Gastrocnemius medialis (tissue), 4 donors: ENCODE measurements around the gene CSNK2A3. TPM values are rescaled to one million over a fixed set of nuclear protein-coding genes. Genes with fewer than 3 reads are reported as not detected.

Experiments
- ATAC-seq, 2 donors: fragments of 150-250 bp; one replicate each; pipeline ENCODE4 v1.9.1; 2016
- DNase-seq, 2 donors: peaks; one replicate each; pipeline ENCODE4 v3.0.0-alpha.2; 2019
- H3K27ac ChIP-seq, 4 donors: fragments of 200-600 bp; sonication (generic); 1 replicate in 1 of 4; 2 replicates in 3 of 4; pipeline ENCODE4 v1.5.1; 2016 to 2018; ENCODE audit warnings: mild to moderate bottlenecking in 2 of 4, moderate library complexity in 1 of 4
- H3K27me3 ChIP-seq, 3 donors: fragments of 200-600 bp; sonication (generic) in 2 of 3; 1 replicate in 1 of 3; 2 replicates in 2 of 3; pipeline versions ENCODE4 v1.5.1 to v1.6.0; 2016 to 2019; ENCODE audit warnings: mild to moderate bottlenecking in 1 of 3, moderate library complexity in 1 of 3
- H3K36me3 ChIP-seq, 2 donors: fragments of 200-600 bp; sonication (generic) in 1 of 2; one replicate each; pipeline ENCODE4 v1.5.1; 2017 to 2018
- H3K4me1 ChIP-seq, 2 donors: fragments of 200-600 bp; sonication (generic) in 1 of 2; one replicate each; pipeline ENCODE4 v1.5.1; 2016 to 2017; ENCODE audit warnings: mild to moderate bottlenecking in 2 of 2
- H3K4me3 ChIP-seq, 4 donors: fragments of 200-600 bp; sonication (generic) in 3 of 4; 1 replicate in 1 of 4; 2 replicates in 3 of 4; pipeline ENCODE4 v1.5.1; 2016 to 2019; ENCODE audit warnings: mild to moderate bottlenecking in 2 of 4
- H3K9me3 ChIP-seq, 3 donors: fragments of 200-600 bp; sonication (generic) in 2 of 3; 1 replicate in 1 of 3; 2 replicates in 2 of 3; pipeline ENCODE4 v1.5.1; 2016 to 2019
- POLR2A ChIP-seq, 2 donors: fragments of 450-650 bp; IDR thresholded peaks; one replicate each; pipeline ENCODE4 v1.6.1; 2017; ENCODE audit warnings: antibody characterized with exemption in 2 of 2, mild to moderate bottlenecking in 2 of 2, moderate library complexity in 2 of 2
- in situ Hi-C, 4 donors: fragments of 200-750 bp; cut with MboI; loops; one replicate each; pipeline versions ENCODE4 v1.15.0 to v1.8.0; 2017; ENCODE audit warnings: low sequenced_read_pairs in 4 of 4
- intact Hi-C: fragments of 100-400 bp; cut with DNase I; formaldehyde crosslinking; loops from one replicate; pipeline ENCODE4 v1.15.1; 2023; ENCODE audit warnings: low total_unique reads
- total RNA-seq, 4 donors: library from RNA; depleted of rRNA; stranded (reverse); fragments of >200 nt; gene quantifications; one replicate each; pipeline versions ENCODE4 v1.1.0 to v1.2.3, GENCODE V29; 2016
- TF ChIP-seq, protein P1 (sequence below), 5 experiments: fragments of 450-650 bp in 3 of 5; fragments of 200-600 bp in 2 of 5; sonication (generic) in 2 of 5; IDR thresholded peaks in 4 of 5; conservative IDR thresholded peaks in 1 of 5; 1 replicate in 4 of 5; 2 replicates in 1 of 5; pipeline ENCODE4 v1.5.1; 2016 to 2019; ENCODE audit warnings: antibody characterized with exemption in 5 of 5, mild to moderate bottlenecking in 3 of 5, moderate library complexity in 3 of 5

The CSNK2A3 gene
- total RNA-seq, 4 donors from 2014 or later, result 0.68 to 1.6 (median 1.0) TPM

DNA sequence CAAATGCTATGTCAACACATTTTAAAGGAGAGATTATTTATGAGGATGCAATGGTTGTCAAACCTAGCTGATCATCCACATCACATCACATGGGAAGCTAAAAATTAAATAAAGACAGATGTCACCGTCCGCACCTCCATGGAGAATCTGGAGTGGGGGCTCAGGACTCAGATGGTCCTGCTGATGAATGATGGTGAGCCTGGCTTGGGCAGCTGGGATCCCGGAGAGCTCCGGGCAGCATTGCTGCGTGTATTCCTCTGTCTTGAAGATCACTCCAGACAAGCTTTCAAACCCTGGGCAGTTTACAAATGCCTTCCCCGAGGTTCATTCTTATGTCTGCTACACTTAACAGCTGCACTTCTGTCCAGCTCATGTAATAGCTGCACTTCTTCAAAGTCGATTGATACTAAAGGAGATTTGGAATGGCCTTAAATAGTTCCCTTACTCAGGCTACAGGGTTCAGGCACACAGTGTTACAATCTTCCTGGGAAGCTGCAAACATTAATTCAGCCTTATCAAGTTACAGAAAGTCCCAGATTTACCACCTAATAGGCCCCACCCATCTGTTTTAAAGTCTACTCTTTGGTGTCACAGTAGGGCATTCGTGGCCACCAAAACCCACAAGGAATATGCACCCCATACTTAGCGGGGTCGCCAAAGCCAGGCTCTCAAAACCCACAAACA lies 34.7 kb upstream of the CSNK2A3 start:
- peaks cover 0 to 25% of the 10 kb centered on the region in 2 donors for H3K4me1 ChIP-seq
- H3K27me3 ChIP-seq, result no peaks in the 10 kb centered on the region
- ATAC-seq (peak; percentile 49 to 72), DNase-seq (no peak)
- in situ Hi-C loops, result no loop called here
- intact Hi-C loops, result no loop called here
- H3K36me3 ChIP-seq, result no peaks in the 10 kb centered on the region
- H3K27ac ChIP-seq, result peak overlapping the region in 1 of 4 donors; percentile 30
- TF ChIP-seq, protein P1, sequence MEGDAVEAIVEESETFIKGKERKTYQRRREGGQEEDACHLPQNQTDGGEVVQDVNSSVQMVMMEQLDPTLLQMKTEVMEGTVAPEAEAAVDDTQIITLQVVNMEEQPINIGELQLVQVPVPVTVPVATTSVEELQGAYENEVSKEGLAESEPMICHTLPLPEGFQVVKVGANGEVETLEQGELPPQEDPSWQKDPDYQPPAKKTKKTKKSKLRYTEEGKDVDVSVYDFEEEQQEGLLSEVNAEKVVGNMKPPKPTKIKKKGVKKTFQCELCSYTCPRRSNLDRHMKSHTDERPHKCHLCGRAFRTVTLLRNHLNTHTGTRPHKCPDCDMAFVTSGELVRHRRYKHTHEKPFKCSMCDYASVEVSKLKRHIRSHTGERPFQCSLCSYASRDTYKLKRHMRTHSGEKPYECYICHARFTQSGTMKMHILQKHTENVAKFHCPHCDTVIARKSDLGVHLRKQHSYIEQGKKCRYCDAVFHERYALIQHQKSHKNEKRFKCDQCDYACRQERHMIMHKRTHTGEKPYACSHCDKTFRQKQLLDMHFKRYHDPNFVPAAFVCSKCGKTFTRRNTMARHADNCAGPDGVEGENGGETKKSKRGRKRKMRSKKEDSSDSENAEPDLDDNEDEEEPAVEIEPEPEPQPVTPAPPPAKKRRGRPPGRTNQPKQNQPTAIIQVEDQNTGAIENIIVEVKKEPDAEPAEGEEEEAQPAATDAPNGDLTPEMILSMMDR (IDR thresholded peaks at IDR 0.05 in 4 of 5, conservative IDR thresholded peaks at IDR 0.05 in 1 of 5), result no peak
- TF ChIP-seq POLR2A (IDR thresholded peaks at IDR 0.05), result no peak
- H3K9me3 ChIP-seq, result no peaks in the 10 kb centered on the region
- H3K4me3 ChIP-seq, result no peak overlapping the region

DNA sequence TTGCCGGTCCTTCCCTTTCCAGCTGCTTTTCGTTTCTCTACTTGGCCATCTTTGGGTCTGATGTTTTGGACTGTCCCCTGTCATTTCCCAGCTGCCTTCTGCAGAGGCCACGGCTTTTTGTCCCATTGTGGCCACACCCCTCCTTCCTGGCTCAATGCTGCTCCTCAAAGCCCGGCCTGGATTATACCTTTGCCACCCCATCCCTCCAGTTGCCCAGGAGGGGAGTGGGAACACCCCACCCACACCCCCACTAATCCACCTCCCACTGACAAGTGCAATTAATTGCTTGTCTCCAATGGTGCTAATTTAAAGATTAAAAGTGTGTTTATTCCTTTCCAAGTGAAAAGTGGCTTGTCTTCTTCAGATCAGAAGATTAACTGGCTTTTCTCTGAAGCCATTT lies 34.2 kb upstream of the CSNK2A3 start:
- no peak for TF ChIP-seq POLR2A (IDR thresholded peaks at IDR 0.05)
- TF ChIP-seq, protein P1 (IDR thresholded peaks at IDR 0.05 in 4 of 5, conservative IDR thresholded peaks at IDR 0.05 in 1 of 5), result no peak
- in situ Hi-C loops, result no loop called here
- Histone ChIP-seq H3K4me1 (peaks cover 0 to 25% of the 10 kb centered on the region in 2 donors), H3K9me3 (no peaks in the 10 kb centered on the region), H3K27me3 (no peaks in the 10 kb centered on the region), H3K4me3 (no peak overlapping the region), H3K36me3 (no peaks in the 10 kb centered on the region), H3K27ac (no peak overlapping the region)
- intact Hi-C loops, result no loop called here
- ATAC-seq (no peak), DNase-seq (no peak)

DNA sequence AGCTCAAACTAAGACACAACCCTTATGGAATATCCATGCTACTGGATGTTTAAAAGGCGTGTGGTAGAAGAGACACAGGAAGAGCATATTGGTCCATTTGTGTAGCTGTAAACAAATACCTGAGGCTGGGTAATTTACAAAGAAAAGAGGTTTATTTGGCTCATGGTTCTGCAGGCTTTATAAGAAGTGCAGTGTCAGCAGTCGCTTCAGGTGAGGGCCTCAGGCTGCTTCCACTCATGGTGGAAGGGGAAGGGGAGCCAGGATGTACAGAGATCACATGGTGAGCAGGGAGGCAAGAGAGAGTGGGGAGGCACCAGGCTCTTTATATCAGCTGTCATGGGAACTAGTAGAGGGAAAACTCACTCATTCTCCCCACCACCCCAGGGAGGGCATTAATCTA lies 31.8 kb upstream of the CSNK2A3 start:
- no peak for ATAC-seq
- in situ Hi-C loops, result no loop called here
- H3K4me3 ChIP-seq, result no peak overlapping the region
- TF ChIP-seq, protein P1 (IDR thresholded peaks at IDR 0.05 in 4 of 5, conservative IDR thresholded peaks at IDR 0.05 in 1 of 5), result no peak
- TF ChIP-seq POLR2A (IDR thresholded peaks at IDR 0.05), result no peak
- H3K9me3 ChIP-seq, result no peaks in the 10 kb centered on the region
- H3K27ac ChIP-seq, result no peak overlapping the region
- peaks cover 0 to 25% of the 10 kb centered on the region in 2 donors for H3K4me1 ChIP-seq
- H3K36me3 ChIP-seq, result no peaks in the 10 kb centered on the region
- DNase-seq, result no peak
- intact Hi-C loops, result no loop called here
- H3K27me3 ChIP-seq, result no peaks in the 10 kb centered on the region

DNA sequence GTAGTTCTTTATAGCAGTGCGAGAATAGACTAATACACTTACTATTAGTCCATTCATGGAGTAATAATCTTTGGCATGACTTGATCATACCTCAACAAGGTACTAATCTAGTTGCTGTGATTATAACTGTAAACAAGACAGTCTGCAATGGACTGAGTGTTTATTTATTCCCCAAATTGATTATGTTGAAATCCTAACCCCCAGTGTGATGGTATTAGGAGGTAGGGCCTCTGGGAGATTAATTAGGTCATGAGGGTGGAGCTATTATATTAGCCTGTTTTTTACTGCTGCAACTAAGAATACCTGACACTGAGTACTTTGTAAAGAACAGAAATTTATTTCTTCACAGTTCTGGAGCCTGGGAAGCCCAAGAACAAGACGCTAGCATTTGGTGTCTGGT lies 30.9 kb upstream of the CSNK2A3 start:
- Histone ChIP-seq H3K4me1 (peaks cover 0 to 18% of the 10 kb centered on the region in 2 donors), H3K27me3 (no peaks in the 10 kb centered on the region), H3K27ac (no peak overlapping the region), H3K9me3 (no peaks in the 10 kb centered on the region), H3K4me3 (no peak overlapping the region), H3K36me3 (no peaks in the 10 kb centered on the region)
- DNase-seq (no peak), ATAC-seq (no peak)
- in situ Hi-C loops, result no loop called here
- intact Hi-C loops, result no loop called here
- no peak for TF ChIP-seq POLR2A (IDR thresholded peaks at IDR 0.05)
- TF ChIP-seq, protein P1 (IDR thresholded peaks at IDR 0.05 in 4 of 5, conservative IDR thresholded peaks at IDR 0.05 in 1 of 5), result no peak
